ENCODE data around the gene SPINK8.
"Not testable (repeated sequence)": the region's sequence is repeated elsewhere in the genome, so short reads cannot be mapped to it uniquely, and the experiment has no call there.

Gene SPINK8

DNA sequence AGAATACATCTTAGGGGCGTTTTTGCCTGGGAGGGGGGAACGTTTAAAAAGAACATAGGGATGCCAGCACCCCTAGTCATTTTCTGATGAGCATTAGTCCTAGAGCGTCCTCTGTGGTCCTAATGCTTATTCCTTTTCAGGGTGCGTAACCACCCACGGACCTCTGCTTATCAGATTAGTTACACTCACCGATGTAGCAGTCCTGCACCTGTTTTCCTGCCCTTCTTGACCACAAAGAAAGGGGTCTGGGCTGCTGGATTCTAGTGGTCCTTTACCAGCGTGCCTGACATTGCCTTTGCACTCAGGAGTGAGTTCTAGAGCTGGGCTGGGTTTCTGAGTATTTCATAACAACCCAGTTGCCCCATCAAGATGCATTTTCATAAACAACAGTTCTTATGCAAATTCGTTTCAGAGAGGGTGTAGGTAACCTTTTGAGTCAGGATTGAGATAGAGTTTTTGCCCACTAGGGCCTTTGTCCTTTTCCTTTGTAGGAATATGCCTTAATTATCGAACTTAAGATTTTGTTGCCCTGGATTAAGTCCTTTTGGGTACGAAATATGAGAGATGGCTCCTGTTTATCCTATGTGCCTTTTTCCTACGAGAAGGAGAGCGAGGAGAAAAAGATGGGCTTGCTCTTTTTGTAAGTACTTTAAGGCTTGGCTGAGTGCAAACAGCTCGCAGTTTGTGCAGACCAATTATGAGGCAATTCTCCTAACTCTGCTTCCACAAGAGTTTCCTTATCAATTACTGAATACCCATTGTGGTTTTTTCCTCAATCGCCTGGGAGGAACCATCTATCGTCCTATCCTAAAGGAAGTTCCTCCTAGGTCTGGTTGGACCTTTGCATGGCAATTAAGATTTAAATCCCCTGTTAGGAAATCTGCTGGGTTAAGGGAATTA, at the start of gene SPINK8:
Gene SPINK8, minus strand, starts transcription at position 316 of the 900 bp plus-strand sequence. CDS start 5,320 bp downstream, outside the sequence.
- ATAC-seq = not testable (repeated sequence)

DNA sequence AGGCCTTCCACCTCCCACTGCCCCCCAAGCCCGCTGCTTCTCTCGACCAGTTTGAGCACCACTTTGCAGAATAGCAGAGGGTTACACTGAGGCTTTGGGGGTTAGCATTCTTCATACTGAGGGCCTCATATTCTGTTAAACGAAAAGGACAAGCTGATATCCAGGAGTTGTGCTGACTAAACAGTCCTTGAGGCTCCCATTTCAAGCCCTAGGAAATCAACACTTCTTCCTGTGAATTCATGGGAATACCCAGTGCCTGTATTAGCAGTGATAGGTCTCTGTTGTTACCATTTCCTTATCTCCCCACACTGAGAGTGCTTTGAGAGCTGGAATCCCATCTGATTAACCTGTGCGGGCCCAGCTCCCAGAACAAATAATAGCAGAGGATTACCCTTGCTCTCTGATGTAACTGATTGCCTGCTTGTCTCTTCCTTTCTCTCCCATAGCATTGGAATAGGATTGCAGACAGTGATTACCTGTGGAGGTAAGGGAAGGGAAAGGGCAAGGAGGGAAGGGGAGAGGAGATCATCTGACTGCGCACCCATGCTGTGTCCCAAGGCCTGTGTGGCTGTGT, 39.5 kb upstream of the SPINK8 start:
- no peak for ATAC-seq

DNA sequence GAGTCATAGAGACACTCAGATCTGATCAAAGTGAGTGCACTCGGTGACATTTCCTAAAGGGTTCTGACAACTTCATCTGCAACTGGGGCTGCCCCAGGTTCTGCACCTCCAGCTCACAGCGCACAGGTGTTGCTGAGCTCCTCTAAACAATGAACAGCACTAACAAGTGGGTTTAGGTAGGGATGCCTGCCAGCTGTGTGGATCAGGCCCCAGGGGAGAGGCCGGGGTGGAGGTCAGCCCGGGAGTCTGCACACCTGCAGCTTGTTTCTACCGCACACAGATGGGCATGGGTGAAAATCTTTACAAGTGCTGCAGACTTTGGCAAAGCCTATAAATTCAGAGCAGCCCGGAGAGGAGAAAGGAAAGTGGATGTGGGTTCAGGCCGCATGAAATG, 38.9 kb upstream of the SPINK8 start:
- TF ChIP-seq TOX (CRISPR knock-in tag; IDR thresholded peaks at IDR 0.05; ENCODE audit: borderline replicate concordance) (no peak), OSR1 (CRISPR knock-in tag; IDR thresholded peaks at IDR 0.05) (no peak), ZFP30 (CRISPR knock-in tag; IDR thresholded peaks at IDR 0.05) (no peak), CSDC2 (CRISPR knock-in tag; IDR thresholded peaks at IDR 0.05) (no peak), PPARA (CRISPR knock-in tag; IDR thresholded peaks at IDR 0.05; ENCODE audit: borderline replicate concordance) (no peak), RARB (CRISPR knock-in tag; IDR thresholded peaks at IDR 0.05) (no peak), ISL1 (CRISPR knock-in tag; IDR thresholded peaks at IDR 0.05) (no peak), ZC3H10 (CRISPR knock-in tag; IDR thresholded peaks at IDR 0.05) (no peak), ZNF565 (CRISPR knock-in tag; conservative IDR thresholded peaks at IDR 0.05; ENCODE audit: low read depth) (no peak), TCF4 (CRISPR knock-in tag; IDR thresholded peaks at IDR 0.05; ENCODE audit: borderline replicate concordance) (no peak), ESRRG (CRISPR knock-in tag; IDR thresholded peaks at IDR 0.05) (no peak), SNAI2 (CRISPR knock-in tag; IDR thresholded peaks at IDR 0.05) (no peak), ZNF70 (CRISPR knock-in tag; IDR thresholded peaks at IDR 0.05) (no peak), ZFP3 (CRISPR knock-in tag; IDR thresholded peaks at IDR 0.05) (no peak)
- TF ChIP-seq, protein P1, sequence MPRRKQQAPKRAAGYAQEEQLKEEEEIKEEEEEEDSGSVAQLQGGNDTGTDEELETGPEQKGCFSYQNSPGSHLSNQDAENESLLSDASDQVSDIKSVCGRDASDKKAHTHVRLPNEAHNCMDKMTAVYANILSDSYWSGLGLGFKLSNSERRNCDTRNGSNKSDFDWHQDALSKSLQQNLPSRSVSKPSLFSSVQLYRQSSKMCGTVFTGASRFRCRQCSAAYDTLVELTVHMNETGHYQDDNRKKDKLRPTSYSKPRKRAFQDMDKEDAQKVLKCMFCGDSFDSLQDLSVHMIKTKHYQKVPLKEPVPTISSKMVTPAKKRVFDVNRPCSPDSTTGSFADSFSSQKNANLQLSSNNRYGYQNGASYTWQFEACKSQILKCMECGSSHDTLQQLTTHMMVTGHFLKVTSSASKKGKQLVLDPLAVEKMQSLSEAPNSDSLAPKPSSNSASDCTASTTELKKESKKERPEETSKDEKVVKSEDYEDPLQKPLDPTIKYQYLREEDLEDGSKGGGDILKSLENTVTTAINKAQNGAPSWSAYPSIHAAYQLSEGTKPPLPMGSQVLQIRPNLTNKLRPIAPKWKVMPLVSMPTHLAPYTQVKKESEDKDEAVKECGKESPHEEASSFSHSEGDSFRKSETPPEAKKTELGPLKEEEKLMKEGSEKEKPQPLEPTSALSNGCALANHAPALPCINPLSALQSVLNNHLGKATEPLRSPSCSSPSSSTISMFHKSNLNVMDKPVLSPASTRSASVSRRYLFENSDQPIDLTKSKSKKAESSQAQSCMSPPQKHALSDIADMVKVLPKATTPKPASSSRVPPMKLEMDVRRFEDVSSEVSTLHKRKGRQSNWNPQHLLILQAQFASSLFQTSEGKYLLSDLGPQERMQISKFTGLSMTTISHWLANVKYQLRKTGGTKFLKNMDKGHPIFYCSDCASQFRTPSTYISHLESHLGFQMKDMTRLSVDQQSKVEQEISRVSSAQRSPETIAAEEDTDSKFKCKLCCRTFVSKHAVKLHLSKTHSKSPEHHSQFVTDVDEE (CRISPR knock-in tag; IDR thresholded peaks at IDR 0.05) = no peak
- TF ChIP-seq, protein P2, sequence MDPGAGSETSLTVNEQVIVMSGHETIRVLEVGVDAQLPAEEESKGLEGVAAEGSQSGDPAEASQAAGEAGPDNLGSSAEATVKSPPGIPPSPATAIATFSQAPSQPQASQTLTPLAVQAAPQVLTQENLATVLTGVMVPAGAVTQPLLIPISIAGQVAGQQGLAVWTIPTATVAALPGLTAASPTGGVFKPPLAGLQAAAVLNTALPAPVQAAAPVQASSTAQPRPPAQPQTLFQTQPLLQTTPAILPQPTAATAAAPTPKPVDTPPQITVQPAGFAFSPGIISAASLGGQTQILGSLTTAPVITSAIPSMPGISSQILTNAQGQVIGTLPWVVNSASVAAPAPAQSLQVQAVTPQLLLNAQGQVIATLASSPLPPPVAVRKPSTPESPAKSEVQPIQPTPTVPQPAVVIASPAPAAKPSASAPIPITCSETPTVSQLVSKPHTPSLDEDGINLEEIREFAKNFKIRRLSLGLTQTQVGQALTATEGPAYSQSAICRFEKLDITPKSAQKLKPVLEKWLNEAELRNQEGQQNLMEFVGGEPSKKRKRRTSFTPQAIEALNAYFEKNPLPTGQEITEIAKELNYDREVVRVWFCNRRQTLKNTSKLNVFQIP (CRISPR knock-in tag; IDR thresholded peaks at IDR 0.05; ENCODE audit: borderline replicate concordance, low read depth) = no peak
- no peak for ATAC-seq

More for the DNA sequence above, 39.5 kb upstream of the SPINK8 start:
- TF ChIP-seq ZNF8 (CRISPR knock-in tag; IDR thresholded peaks at IDR 0.05) (no peak), CSDC2 (CRISPR knock-in tag; IDR thresholded peaks at IDR 0.05) (no peak), GLIS3 (CRISPR knock-in tag; IDR thresholded peaks at IDR 0.05) (no peak), BACH2 (CRISPR knock-in tag; IDR thresholded peaks at IDR 0.05; ENCODE audit: borderline replicate concordance) (no peak), ESRRG (CRISPR knock-in tag; IDR thresholded peaks at IDR 0.05) (no peak), OSR1 (CRISPR knock-in tag; IDR thresholded peaks at IDR 0.05) (no peak), ZNF70 (CRISPR knock-in tag; IDR thresholded peaks at IDR 0.05) (no peak), ZNF565 (CRISPR knock-in tag; conservative IDR thresholded peaks at IDR 0.05; ENCODE audit: low read depth) (no peak), ISL1 (CRISPR knock-in tag; IDR thresholded peaks at IDR 0.05) (no peak), ZC3H10 (CRISPR knock-in tag; IDR thresholded peaks at IDR 0.05) (no peak), ZFP3 (CRISPR knock-in tag; IDR thresholded peaks at IDR 0.05) (no peak), RARB (CRISPR knock-in tag; IDR thresholded peaks at IDR 0.05) (no peak), ZFP30 (CRISPR knock-in tag; IDR thresholded peaks at IDR 0.05) (no peak), SNAI2 (CRISPR knock-in tag; IDR thresholded peaks at IDR 0.05) (no peak)
- TF ChIP-seq, protein P3, sequence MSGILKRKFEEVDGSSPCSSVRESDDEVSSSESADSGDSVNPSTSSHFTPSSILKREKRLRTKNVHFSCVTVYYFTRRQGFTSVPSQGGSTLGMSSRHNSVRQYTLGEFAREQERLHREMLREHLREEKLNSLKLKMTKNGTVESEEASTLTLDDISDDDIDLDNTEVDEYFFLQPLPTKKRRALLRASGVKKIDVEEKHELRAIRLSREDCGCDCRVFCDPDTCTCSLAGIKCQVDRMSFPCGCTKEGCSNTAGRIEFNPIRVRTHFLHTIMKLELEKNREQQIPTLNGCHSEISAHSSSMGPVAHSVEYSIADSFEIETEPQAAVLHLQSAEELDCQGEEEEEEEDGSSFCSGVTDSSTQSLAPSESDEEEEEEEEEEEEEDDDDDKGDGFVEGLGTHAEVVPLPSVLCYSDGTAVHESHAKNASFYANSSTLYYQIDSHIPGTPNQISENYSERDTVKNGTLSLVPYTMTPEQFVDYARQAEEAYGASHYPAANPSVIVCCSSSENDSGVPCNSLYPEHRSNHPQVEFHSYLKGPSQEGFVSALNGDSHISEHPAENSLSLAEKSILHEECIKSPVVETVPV (CRISPR knock-in tag; IDR thresholded peaks at IDR 0.05) = no peak
- TF ChIP-seq, protein P1 (CRISPR knock-in tag; IDR thresholded peaks at IDR 0.05) = no peak
- TF ChIP-seq, protein P4, sequence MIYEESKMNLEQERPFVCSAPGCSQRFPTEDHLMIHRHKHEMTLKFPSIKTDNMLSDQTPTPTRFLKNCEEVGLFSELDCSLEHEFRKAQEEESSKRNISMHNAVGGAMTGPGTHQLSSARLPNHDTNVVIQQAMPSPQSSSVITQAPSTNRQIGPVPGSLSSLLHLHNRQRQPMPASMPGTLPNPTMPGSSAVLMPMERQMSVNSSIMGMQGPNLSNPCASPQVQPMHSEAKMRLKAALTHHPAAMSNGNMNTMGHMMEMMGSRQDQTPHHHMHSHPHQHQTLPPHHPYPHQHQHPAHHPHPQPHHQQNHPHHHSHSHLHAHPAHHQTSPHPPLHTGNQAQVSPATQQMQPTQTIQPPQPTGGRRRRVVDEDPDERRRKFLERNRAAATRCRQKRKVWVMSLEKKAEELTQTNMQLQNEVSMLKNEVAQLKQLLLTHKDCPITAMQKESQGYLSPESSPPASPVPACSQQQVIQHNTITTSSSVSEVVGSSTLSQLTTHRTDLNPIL (CRISPR knock-in tag; IDR thresholded peaks at IDR 0.05; ENCODE audit: low read depth) = no peak
